HG03469 (cell line): ENCODE data around the gene FKBP14.
"Not testable (repeated sequence)": the region's sequence is repeated elsewhere in the genome, so short reads cannot be mapped to it uniquely, and the experiment has no call there.

Experiments used
- ATAC-seq: cut with Tn5 transposase; IDR thresholded peaks from one replicate; pipeline ENCODE4 v1.9.1; 2021; ENCODE audit warnings: mild to moderate bottlenecking, moderate library complexity, moderate number of reproducible peaks; ENCODE audit not compliant: unreplicated experiment

Gene FKBP14

DNA sequence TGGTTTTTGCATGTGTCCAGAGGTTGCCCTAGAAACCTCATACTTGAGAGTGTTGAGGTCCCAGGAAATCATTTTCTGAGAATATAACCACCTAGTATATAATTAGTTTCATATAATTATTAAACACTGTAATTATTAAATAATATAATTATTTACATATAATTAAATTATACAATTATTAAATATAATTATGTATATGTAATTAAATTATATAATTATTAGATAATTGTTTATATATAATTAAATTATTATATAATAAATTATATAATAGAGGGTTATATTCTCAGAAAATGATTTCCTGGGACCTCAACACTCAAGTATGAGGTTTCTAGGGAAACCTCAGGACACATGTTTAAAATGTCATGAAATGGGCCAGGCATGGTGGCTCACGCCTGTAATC is 64.5 kb downstream of the FKBP14 start:
- ATAC-seq: no peak

DNA sequence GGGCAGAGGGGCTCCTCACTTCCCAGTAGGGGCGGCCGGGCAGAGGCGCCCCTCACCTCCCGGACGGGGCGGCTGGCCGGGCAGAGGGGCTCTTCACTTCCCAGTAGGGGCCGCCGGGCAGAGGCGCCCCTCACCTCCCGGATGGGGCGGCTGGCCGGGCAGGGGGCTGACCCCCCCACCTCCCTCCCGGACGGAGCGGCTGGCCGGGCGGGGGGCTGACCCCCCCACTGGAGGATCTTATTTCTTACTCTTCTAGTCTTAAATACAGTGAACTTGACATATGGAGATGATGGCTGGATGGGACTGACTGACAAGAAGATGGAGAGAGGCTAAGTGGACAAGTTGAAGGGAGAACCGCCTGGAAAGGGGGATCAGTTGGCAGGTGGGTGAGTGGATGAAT is 64.9 kb downstream of the FKBP14 start:
- not testable (repeated sequence) for ATAC-seq
